Measurements from ENCODE around the gene FBXO46. TPM values are rescaled to one million over a fixed set of nuclear protein-coding genes. Genes with fewer than 3 reads are reported as not detected.

Gene FBXO46
- total RNA-seq, 3 donors from 2014 or later: 29.5 to 33.3 (median 29.8) TPM

DNA sequence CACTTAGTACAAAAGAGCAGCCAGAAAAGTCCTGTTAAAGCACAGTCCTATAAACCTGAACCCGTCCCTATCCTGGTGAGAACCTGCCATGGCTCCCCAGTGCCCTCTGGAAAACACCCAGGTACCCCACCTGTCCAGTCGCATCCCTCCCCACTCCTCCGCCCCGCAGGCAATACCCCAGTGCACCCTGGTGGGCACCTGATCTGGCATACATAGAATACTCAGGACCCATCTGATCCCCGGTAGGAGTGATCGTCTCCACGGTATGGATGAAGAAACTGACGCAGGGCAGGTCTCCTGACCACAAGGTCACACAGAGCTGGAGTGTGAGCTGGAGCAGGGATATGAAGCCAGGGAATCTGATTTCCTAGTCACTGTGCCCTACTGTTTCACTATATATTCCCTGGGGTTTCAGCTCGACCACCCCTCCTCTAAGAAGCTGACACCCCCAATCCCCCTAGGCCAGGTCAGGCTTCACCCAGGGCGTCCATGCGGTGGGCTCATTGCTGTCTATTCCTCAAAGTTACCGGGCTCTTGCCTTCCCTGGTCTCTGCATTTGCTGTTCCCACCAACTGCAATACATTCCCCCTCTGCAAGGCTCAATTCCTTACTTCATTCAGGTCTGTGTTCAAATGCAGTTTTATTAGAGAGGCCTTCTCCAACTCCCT is 12.6 kb downstream of the FBXO46 start:
- Mint-ChIP-seq H3K4me1 (ENCODE audit: low read depth) (peaks cover 43% of the 10 kb centered on the region), H3K9me3 (no peaks in the 10 kb centered on the region)

DNA sequence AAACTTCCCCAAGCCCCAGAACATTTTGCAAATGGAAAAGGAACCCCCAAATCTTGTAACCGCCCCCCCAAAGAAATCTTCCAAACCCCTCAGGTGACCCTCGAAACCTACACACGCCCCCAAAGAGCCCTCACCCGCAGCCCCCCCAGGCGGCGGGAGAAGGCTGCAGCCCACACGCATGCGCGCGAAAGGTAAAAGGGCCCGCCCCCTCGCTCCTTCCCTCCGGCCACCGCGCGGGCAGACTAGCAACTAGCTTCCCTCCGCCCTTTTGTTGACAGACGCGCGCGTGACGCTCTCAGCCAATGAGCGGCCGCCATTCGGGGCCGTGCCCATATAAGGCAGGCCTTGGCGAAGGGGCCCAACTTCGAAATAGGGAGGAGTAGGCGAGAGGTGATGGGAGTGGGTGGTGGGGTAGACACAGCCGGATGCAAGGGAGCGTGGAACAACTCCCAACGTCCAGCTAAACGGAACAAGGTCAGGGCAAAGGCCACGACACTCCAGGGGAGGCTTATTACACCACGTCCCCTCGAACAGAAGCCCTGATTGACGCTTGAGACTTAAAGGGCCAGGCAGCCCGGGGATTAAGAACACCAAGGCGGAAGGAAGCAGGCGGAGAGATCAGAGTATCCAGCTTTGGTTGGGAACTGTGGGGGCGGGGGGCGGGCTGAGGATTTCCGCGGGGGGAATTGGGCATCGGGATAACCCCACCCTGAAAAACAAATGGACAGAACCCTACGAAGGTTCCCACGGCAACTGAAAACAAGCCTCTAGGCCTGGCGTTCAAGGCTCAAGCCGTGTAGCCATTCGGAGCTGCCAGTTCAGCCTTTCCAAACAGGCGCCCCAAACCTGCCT is 13.3 kb downstream of the FBXO46 start:
- no peaks in the 10 kb centered on the region for H3K27me3 Mint-ChIP-seq (ENCODE audit: low read depth)
- DNase-seq (peak; percentile 96), ATAC-seq (peak; percentile 95 to 97)
- H3K9me3 Mint-ChIP-seq: no peaks in the 10 kb centered on the region
- peaks cover 43% of the 10 kb centered on the region for H3K4me1 Mint-ChIP-seq (ENCODE audit: low read depth)
- H3K36me3 Mint-ChIP-seq (ENCODE audit: insufficient read depth): peaks cover 16% of the 10 kb centered on the region
- peak overlapping the region; percentile 93 for H3K4me3 Mint-ChIP-seq

More for the DNA sequence above, 12.6 kb downstream of the FBXO46 start:
- Mint-ChIP-seq H3K27me3 (ENCODE audit: low read depth) (no peaks in the 10 kb centered on the region), H3K36me3 (ENCODE audit: insufficient read depth) (peaks cover 16% of the 10 kb centered on the region), H3K4me3 (peak overlapping the region; percentile 93)
- ATAC-seq (no peak), DNase-seq (no peak)

DNA sequence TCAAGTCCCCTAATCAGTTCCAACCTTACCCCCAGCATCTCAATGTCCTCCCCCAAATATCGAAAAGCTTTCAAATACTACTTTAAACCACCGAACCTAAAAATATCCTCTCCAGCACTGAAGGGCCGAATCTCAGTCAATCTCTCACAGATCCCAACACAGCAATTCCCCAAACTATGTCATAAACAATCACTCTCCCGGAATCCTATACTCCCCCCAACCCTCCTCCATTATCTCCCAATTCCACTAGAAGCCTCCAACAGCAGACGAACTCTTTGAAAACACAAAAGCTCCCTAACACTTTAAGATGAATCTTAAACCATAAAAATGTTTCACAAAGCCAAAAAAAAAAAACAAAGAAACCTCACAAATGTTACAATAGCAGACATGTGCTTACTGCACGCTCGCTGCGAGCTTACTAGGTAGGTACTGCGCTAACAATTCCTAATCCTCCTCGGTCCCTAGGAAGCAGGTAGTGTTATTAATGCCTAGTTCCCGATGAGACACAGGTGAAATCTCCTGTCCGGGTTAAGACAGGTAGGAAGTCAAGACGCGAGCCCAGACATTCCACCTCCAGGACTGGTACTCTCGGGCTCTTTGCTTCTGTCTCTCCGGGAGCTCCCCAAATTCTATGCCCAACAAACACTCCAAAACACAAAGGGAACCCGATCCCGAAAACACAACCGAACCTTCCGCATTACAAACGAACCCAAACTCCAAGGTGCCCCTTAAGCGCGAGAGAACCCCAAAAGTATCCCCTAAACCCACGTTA is 14.2 kb downstream of the FBXO46 start:
- ATAC-seq (no peak), DNase-seq (no peak)
- Mint-ChIP-seq H3K27me3 (ENCODE audit: low read depth) (no peaks in the 10 kb centered on the region), H3K9me3 (no peaks in the 10 kb centered on the region), H3K4me1 (ENCODE audit: low read depth) (peaks cover 43% of the 10 kb centered on the region), H3K36me3 (ENCODE audit: insufficient read depth) (peaks cover 18% of the 10 kb centered on the region), H3K4me3 (peak overlapping the region; percentile 93)

DNA sequence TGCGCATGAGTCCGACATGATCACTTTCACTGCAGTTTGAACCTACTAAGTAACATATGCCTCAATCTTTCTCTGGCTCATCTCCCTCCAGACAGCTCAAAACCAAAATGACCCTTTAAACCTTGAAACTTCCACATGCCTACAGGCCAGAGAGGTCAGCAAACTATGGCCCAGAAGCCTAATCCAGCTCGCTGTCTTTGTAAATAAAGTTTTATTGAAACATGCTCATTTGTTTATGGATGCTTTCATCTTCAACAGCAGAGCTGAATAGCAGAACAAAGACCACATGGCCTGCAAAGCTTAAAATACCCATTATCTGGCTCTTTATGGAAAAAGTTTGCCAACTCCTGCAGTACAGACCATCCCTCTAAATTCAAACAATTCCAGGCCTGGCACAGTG is 15.6 kb downstream of the FBXO46 start:
- H3K4me3 Mint-ChIP-seq: no peak overlapping the region
- peaks cover 18% of the 10 kb centered on the region for H3K36me3 Mint-ChIP-seq (ENCODE audit: insufficient read depth)
- H3K9me3 Mint-ChIP-seq: no peaks in the 10 kb centered on the region
- DNase-seq (no peak), ATAC-seq (no peak)
- no peaks in the 10 kb centered on the region for H3K27me3 Mint-ChIP-seq (ENCODE audit: low read depth)
- peaks cover 45% of the 10 kb centered on the region for H3K4me1 Mint-ChIP-seq (ENCODE audit: low read depth)

GRCh38 chr19:45713141-45713540 is 17.6 kb downstream of the FBXO46 start:
- peaks cover 36% of the 10 kb centered on the region for H3K4me1 Mint-ChIP-seq (ENCODE audit: low read depth)
- H3K9me3 Mint-ChIP-seq: no peaks in the 10 kb centered on the region
- peaks cover 14% of the 10 kb centered on the region for H3K36me3 Mint-ChIP-seq (ENCODE audit: insufficient read depth)
- H3K27me3 Mint-ChIP-seq (ENCODE audit: low read depth): no peaks in the 10 kb centered on the region
- DNase-seq: no peak
- no peak for ATAC-seq
- H3K4me3 Mint-ChIP-seq: no peak overlapping the region

GRCh38 chr19:45712699-45713067 is 18.0 kb downstream of the FBXO46 start:
- Mint-ChIP-seq H3K4me1 (ENCODE audit: low read depth) (peaks cover 33% of the 10 kb centered on the region), H3K36me3 (ENCODE audit: insufficient read depth) (peaks cover 14% of the 10 kb centered on the region), H3K9me3 (no peaks in the 10 kb centered on the region), H3K27me3 (ENCODE audit: low read depth) (no peaks in the 10 kb centered on the region), H3K4me3 (no peak overlapping the region)
- ATAC-seq: no peak
- DNase-seq: no peak

DNA sequence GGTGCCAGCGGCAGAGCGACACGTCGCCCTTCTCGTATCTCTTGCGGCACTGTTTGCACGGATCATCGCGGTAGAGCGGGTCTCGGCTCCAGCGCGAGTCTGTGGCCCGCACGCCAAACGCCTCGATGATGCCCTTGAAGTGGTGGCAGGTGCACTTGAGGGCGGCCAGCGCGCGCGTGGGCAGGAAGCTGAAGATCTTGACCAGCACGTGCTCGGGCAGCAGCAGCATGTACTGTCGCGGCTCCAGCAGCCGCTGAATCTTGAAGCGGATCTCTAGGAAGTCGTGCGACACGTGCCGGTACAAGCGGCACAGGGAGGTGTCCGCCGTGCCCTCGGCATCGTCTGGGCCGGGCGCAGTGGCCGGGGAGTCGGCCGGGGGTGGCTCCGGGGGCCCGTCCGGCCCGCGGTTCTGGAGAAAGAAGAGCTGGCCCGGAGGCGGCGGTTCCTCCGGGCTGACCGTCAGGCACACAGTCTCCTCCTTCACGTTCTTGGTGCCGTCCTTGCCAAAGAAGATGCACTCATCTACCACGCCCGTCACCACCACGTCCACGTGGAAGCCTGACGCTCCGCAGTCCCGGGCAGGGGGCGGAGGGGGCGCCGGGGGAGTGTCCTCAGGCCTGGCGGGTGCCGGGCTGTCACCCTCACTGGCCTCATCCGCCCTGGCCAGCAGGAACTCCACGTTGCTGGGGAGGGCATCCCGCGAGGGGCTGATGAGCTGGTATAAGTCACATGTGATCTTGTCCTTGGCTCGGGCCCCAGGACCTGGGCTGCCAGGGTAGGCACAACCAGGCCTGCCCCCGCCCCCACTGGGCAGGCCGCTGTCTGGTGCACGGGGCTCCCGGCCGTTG is 18.6 kb downstream of the FBXO46 start:
- Mint-ChIP-seq H3K27me3 (ENCODE audit: low read depth) (no peaks in the 10 kb centered on the region), H3K36me3 (ENCODE audit: insufficient read depth) (peaks cover 14% of the 10 kb centered on the region), H3K4me3 (no peak overlapping the region), H3K9me3 (no peaks in the 10 kb centered on the region), H3K4me1 (ENCODE audit: low read depth) (peaks cover 28% of the 10 kb centered on the region)
- DNase-seq: no peak
- no peak for ATAC-seq

- Mint-ChIP-seq H3K4me3 (no peak overlapping the region), H3K9me3 (no peaks in the 10 kb centered on the region), H3K4me1 (ENCODE audit: low read depth) (peaks cover 16% of the 10 kb centered on the region), H3K36me3 (ENCODE audit: insufficient read depth) (peaks cover 14% of the 10 kb centered on the region), H3K27me3 (ENCODE audit: low read depth) (no peaks in the 10 kb centered on the region)
- DNase-seq: no peak
- no peak for ATAC-seq
Measured at GRCh38 chr19:45710356-45711130, 20.2 kb downstream of the FBXO46 start.

- Mint-ChIP-seq H3K4me3 (no peak overlapping the region), H3K36me3 (ENCODE audit: insufficient read depth) (peaks cover 16% of the 10 kb centered on the region), H3K27me3 (ENCODE audit: low read depth) (no peaks in the 10 kb centered on the region), H3K4me1 (ENCODE audit: low read depth) (peaks cover 7% of the 10 kb centered on the region), H3K9me3 (no peaks in the 10 kb centered on the region)
- DNase-seq (no peak), ATAC-seq (no peak)
Measured at GRCh38 chr19:45705710-45706415, 24.8 kb downstream of the FBXO46 start.

GRCh38 chr19:45705115-45705514 is 25.6 kb downstream of the FBXO46 start:
- H3K4me1 Mint-ChIP-seq (ENCODE audit: low read depth): peaks cover 4% of the 10 kb centered on the region
- no peak for ATAC-seq
- H3K36me3 Mint-ChIP-seq (ENCODE audit: insufficient read depth): peaks cover 13% of the 10 kb centered on the region
- DNase-seq: no peak
- no peak overlapping the region for H3K4me3 Mint-ChIP-seq
- no peaks in the 10 kb centered on the region for H3K9me3 Mint-ChIP-seq
- H3K27me3 Mint-ChIP-seq (ENCODE audit: low read depth): no peaks in the 10 kb centered on the region

GRCh38 chr19:45701676-45702075 is 29.0 kb downstream of the FBXO46 start:
- H3K4me3 Mint-ChIP-seq: no peak overlapping the region
- no peak for DNase-seq
- no peaks in the 10 kb centered on the region for H3K9me3 Mint-ChIP-seq
- H3K36me3 Mint-ChIP-seq (ENCODE audit: insufficient read depth): peaks cover 12% of the 10 kb centered on the region
- H3K27me3 Mint-ChIP-seq (ENCODE audit: low read depth): no peaks in the 10 kb centered on the region
- ATAC-seq: no peak
- peaks cover 6% of the 10 kb centered on the region for H3K4me1 Mint-ChIP-seq (ENCODE audit: low read depth)

DNA sequence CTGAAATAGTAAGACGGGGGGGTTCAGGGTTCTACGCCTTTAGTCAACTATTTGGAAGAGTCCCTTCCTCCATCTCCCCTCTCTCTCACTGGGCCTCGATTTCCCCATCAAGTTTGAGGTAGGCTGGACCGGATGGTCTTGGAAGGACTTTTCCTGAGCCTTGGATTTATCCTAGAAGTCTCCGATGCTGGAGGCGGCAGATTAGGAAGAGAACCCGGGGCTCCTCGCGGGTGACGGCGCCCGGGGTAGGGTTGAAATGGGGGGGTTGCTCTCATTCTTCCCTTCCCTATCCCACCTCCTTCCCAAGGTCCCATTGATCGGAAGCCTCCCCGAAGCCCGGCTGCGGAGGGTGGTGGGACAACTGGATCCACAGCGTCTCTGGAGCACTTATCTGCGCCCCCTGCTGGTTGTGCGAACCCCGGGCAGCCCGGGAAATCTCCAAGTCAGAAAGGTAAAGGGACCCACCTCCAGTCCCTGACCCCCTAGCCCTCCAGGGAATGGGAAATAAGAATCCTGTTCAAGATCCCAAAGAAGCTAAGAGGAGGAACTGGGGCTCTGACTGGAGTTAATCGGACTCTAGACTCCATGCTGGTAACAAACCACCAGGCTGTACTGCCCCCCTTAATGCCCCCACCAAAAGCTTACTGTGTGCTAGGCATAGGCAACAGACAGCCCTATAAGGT is 37.4 kb downstream of the FBXO46 start:
- Mint-ChIP-seq H3K27me3 (ENCODE audit: low read depth) (no peaks in the 10 kb centered on the region), H3K4me3 (peak overlapping the region; percentile 94), H3K9me3 (no peaks in the 10 kb centered on the region), H3K4me1 (ENCODE audit: low read depth) (peaks cover 30% of the 10 kb centered on the region), H3K36me3 (ENCODE audit: insufficient read depth) (peaks cover 23% of the 10 kb centered on the region)
- ATAC-seq: no peak
- DNase-seq: peak; percentile 73

Measured in activated T-cell treated with anti-CD3 and anti-CD28 coated beads, Interleukin-2, amount 50 U/mL, for 4 hours (primary cell).